Osteocyte (in vitro differentiated cells): Measurements from ENCODE around the gene CCN5. TPM values are rescaled to one million over a fixed set of nuclear protein-coding genes. Genes with fewer than 3 reads are reported as not detected.
A peak's percentile ranks its signal among the peaks of the same experiment; 100 is the strongest.
"Not testable (repeated sequence)": the region's sequence is repeated elsewhere in the genome, so short reads cannot be mapped to it uniquely, and the experiment has no call there.

ENCODE experiments used
- DNase-seq: peaks from one replicate; pipeline ENCODE4 v3.0.0; 2021; ENCODE audit warnings: mixed read lengths; ENCODE audit not compliant: unreplicated experiment; ENCODE audit errors: extremely low spot score
- H3K27ac Mint-ChIP-seq: one replicate; pipeline ENCODE4 v1.8.0; 2021; ENCODE audit warnings: mild to moderate bottlenecking, mixed read lengths; ENCODE audit not compliant: unreplicated experiment
- H3K27me3 Mint-ChIP-seq: one replicate; pipeline ENCODE4 v1.8.0; 2021; ENCODE audit warnings: mixed read lengths; ENCODE audit not compliant: unreplicated experiment
- H3K36me3 Mint-ChIP-seq: one replicate; pipeline ENCODE4 v1.8.0; 2021; ENCODE audit warnings: mixed read lengths; ENCODE audit not compliant: unreplicated experiment
- H3K4me1 Mint-ChIP-seq: one replicate; pipeline ENCODE4 v1.8.0; 2021; ENCODE audit warnings: mixed read lengths; ENCODE audit not compliant: unreplicated experiment
- H3K4me3 Mint-ChIP-seq: one replicate; pipeline ENCODE4 v1.8.0; 2021; ENCODE audit warnings: mild to moderate bottlenecking, moderate library complexity, mixed read lengths; ENCODE audit not compliant: unreplicated experiment
- H3K9me3 Mint-ChIP-seq: one replicate; pipeline ENCODE4 v1.8.0; 2021; ENCODE audit warnings: mixed read lengths; ENCODE audit not compliant: unreplicated experiment
- CTCF ChIP-seq: fragments of 200-600 bp; sonication (generic); IDR thresholded peaks from 2 replicates; pipeline ENCODE4 v1.5.0; 2021; ENCODE audit warnings: antibody characterized with exemption, mild to moderate bottlenecking, moderate library complexity
- total RNA-seq: library from RNA; stranded (reverse); gene quantifications from 2 replicates; pipeline ENCODE4 v1.2.1, GENCODE V29; 2021

The CCN5 gene
- total RNA-seq, 1 donor from 2014 or later: 18.2 TPM

GRCh38 chr20:44695674-44696300, 19.4 kb upstream of the CCN5 start:
- Mint-ChIP-seq H3K27me3 (no peaks in the 10 kb centered on the region), H3K27ac (peak overlapping the region; percentile 95), H3K4me1 (peaks cover 89% of the 10 kb centered on the region), H3K36me3 (no peaks in the 10 kb centered on the region), H3K9me3 (peaks cover 4% of the 10 kb centered on the region), H3K4me3 (no peak overlapping the region)
- DNase-seq: no peak
- no peak for TF ChIP-seq CTCF

DNA sequence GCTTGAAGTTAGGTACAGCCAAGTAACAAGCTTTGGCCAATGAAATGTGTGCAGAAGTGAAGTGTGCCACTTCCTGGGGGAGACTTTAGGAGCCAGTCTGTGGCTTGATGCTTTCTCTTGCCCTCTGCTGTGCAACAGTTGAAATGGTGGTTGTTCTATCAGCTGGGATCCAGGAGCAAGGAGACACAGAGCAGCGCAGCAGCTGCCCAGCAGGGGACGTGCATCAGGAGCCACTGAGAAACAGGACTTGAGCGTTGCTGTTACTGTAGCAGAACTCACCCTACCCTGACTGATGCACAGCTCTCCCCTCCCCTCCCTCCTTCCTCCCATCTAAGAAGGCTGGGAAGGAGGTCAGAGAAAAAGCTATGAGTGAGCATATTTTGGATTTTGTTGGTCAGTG, 18.9 kb upstream of the CCN5 start:
- H3K4me1 Mint-ChIP-seq: peaks cover 90% of the 10 kb centered on the region
- DNase-seq: no peak
- peak overlapping the region; percentile 95 for H3K27ac Mint-ChIP-seq
- H3K27me3 Mint-ChIP-seq: no peaks in the 10 kb centered on the region
- peaks cover 4% of the 10 kb centered on the region for H3K9me3 Mint-ChIP-seq
- no peak for TF ChIP-seq CTCF
- H3K36me3 Mint-ChIP-seq: no peaks in the 10 kb centered on the region
- no peak overlapping the region for H3K4me3 Mint-ChIP-seq

DNA sequence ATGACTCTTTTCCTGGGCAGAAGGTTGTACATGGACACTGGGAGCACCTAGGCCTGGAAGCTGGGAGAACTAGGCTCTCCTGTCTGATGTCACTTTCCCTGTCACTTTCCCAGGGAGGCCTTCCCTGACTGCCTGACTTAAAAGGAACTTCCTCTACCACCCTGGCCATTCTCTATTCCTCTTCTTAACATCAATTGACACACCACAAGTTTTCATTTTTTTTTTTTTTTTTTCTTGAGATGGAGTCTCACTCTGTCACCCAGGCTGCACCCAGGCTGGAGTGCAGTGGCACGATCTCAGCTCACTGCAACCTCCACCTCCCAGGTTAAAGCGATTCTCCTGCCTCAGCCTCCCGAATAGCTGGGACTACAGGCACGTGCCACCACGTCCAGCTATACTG, 18.1 kb upstream of the CCN5 start:
- not testable (repeated sequence) for H3K36me3 Mint-ChIP-seq, H3K4me3 Mint-ChIP-seq, H3K27me3 Mint-ChIP-seq, H3K9me3 Mint-ChIP-seq, DNase-seq
- Mint-ChIP-seq H3K4me1 (peaks cover 88% of the 10 kb centered on the region), H3K27ac (peak overlapping the region; percentile 95)

DNA sequence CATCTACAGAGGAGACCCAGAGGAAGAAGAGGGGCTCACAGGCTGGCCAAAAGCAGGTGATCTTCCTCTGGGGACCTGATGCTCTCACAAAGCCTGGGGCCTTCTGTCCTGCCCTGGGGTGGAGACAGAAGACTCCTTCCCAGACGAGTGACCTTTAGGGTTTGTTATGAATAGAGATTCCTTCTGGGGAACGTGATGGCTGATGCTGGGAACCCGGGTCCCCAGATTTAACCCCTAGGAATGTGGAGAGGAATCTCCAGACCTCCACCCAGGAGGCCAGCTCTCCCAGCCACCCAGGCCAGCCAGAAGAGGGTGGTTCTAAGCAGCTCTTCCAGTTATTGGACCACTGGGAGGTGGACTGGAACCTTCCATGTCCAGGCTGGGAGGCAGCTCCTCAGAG, 16.8 kb upstream of the CCN5 start:
- TF ChIP-seq CTCF: no peak
- peak overlapping the region; percentile 95 for H3K27ac Mint-ChIP-seq

GRCh38 chr20:44700306-44700705, 14.9 kb upstream of the CCN5 start:
- Mint-ChIP-seq H3K4me1 (peaks cover 89% of the 10 kb centered on the region), H3K4me3 (no peak overlapping the region), H3K27ac (peak overlapping the region; percentile 67), H3K36me3 (no peaks in the 10 kb centered on the region), H3K27me3 (no peaks in the 10 kb centered on the region), H3K9me3 (no peaks in the 10 kb centered on the region)
- no peak for DNase-seq
- no peak for TF ChIP-seq CTCF

More for the DNA sequence above, 16.8 kb upstream of the CCN5 start:
- Mint-ChIP-seq H3K4me3 (no peak overlapping the region), H3K36me3 (no peaks in the 10 kb centered on the region), H3K4me1 (peaks cover 86% of the 10 kb centered on the region), H3K27me3 (no peaks in the 10 kb centered on the region), H3K9me3 (no peaks in the 10 kb centered on the region)
- no peak for DNase-seq
